Cortex of kidney (tissue), 1 donor: ENCODE measurements around the gene PLXNA4.
"Not testable (repeated sequence)": the region's sequence is repeated elsewhere in the genome, so short reads cannot be mapped to it uniquely, and the experiment has no call there.

Experiments
- DNase-seq: peaks from one replicate; lab custom pipeline; 2025; lab: John Stamatoyannopoulos, UW

The PLXNA4 gene

DNA sequence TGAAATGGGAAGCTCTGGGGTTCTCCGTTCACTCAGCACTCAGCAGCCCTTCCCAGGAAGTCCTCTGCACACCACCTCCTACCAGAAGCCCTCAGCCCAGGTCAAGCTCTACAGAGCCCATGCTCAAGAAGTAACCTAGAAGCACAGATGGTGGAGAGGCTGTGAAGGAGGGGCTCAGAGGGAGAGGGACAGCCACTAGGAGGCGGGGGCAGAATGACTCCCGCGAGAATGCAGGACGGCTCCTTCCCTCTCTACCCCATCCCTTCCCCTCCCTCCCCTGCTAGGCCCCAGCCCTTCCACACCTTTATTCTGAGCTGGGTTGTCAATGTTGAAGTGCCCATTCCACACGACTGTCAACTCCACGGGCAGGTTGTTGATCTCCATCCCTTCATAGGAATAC is 373.2 kb downstream of the PLXNA4 start:
- no peak for DNase-seq

DNA sequence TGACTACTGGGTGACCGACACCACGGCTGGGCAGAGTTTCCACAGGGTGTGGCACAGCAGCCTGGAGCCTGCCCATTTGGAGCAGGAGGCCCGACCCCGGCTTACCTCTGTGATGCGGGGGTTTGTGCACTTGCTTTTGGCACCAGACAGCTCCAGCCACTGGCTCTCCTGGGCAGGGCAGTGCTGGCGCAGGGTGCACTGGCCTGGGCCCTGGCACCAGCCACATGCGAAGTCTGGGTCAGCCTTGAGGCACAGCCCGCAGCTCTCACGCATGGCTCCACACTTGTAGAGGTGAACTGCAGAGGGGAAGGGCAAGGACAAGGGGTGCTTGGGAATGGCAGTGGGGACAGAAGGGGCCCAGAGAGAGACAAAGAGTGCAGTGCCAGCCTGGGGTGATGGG is 373.7 kb downstream of the PLXNA4 start:
- DNase-seq, result no peak

DNA sequence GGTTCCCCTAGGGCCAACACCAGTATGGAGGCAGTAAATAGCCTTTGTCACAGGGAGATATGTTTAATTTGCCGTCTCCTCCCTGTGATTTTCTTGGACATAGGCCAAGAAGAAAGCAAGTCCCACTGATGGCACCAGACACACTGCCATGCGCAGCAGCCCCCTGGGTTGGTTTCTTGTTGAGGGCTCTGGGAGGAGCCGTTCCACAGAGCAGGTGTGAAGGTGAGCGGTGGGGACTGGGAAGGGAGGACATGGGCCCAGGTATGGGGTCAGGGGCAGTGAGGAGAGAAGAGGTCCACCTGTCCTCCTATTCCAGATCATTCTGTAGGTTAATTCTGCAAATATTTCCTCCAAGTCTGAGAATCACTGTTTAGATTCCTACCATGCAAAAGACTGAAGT is 376.1 kb downstream of the PLXNA4 start:
- DNase-seq, result no peak

- DNase-seq, result no peak
Observed at GRCh38 chr7:132199626-132200025, 376.6 kb downstream of the PLXNA4 start.

- no peak for DNase-seq
Observed at GRCh38 chr7:132197772-132198171, 378.5 kb downstream of the PLXNA4 start.

DNA sequence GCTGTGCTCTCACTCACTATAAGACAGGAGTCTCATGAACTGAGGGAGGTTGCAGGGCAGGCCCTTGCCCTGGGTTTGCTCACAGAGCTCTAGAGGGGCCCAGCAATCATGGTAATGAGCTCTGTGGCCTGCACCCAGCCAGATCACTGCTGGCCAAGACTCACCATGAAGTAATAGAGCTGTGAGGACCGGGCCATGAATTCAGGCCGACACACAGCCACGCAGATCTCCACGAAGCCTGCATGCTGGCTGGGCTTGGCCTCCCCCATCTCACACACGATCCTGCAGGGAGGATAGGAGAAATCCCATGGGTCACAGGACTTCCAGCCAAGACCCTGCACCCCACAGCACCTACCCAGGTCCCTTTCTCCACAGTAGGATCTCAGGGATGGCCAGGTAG is 382.4 kb downstream of the PLXNA4 start:
- no peak for DNase-seq

GRCh38 chr7:132192809-132193208 is 383.5 kb downstream of the PLXNA4 start:
- DNase-seq, result no peak

DNA sequence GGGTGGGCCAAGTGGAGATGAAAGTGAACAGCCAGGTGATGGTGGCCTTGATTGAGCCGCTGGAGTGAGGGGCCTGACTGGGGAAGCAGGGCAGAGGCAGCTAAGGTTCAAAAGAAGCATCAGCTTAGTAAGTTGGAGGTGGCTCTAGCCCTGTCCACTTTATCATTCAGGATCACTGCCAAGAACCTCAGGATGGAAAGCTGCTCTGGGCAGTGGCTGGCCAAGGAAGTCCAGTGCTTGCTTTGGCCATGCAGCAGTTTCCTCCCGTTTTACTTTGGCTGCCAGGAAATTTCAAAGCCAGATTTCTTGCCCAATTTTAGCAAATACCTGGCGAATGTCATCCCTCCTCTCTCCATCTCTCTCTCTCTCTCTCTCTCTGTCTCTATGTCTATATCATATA is 384.9 kb downstream of the PLXNA4 start:
- DNase-seq, result no peak

GRCh38 chr7:132190683-132191082 is 385.6 kb downstream of the PLXNA4 start:
- no peak for DNase-seq

- no peak for DNase-seq
Observed at GRCh38 chr7:132189881-132190280, 386.4 kb downstream of the PLXNA4 start.

GRCh38 chr7:132187869-132188789 is 388.1 kb downstream of the PLXNA4 start:
- DNase-seq, result no peak

- DNase-seq, result no peak
Observed at GRCh38 chr7:132187391-132187790, 388.9 kb downstream of the PLXNA4 start.

- DNase-seq, result no peak
Observed at GRCh38 chr7:132185150-132185549, 391.1 kb downstream of the PLXNA4 start.

DNA sequence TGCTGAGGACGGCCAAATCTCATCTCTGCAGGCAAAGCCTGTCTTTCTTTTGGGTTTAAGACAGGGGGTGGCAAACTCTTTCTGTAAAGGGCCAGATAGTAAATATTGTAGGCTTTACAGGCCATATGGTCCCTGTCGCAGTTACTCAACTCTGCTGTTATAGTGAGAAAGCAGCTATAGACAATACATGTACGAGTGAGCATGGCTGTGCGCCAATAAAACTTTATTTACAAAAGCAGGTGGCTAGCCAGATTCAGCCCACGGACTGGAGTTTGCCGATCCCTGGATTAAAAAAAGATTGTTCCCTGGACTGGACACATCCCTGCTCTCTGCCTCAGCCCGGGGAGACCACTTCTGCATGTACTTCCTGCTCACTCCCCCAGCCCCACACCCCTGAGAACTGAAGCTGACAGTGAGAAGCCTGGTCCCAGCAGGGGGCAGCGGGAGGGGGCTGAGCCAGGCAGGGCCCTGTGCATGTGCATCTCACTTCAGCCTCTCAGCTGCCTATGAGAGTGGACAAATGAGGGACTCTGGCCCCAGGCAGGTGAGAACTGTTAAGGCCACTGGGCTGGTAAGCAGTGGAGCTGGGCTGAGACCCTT is 392.4 kb downstream of the PLXNA4 start:
- no peak for DNase-seq

DNA sequence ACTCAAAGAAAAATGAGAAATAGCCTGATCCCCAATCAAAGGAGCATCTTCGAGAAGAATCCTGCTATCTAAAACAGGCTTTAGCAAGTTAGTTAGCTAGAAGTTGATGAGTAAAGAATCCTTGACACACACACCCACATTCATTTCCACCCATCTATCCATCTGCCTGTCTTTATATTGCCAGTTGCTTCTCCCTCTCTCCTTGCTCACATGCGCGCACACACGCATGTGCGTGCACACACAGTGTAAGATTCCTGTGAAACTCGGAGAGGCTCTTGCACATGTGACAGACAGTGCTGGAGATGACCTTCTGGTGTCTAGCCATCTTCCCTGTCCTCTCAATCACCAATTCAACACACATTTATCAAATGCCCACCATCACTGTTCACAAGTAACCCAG is 393.3 kb downstream of the PLXNA4 start:
- no peak for DNase-seq

DNA sequence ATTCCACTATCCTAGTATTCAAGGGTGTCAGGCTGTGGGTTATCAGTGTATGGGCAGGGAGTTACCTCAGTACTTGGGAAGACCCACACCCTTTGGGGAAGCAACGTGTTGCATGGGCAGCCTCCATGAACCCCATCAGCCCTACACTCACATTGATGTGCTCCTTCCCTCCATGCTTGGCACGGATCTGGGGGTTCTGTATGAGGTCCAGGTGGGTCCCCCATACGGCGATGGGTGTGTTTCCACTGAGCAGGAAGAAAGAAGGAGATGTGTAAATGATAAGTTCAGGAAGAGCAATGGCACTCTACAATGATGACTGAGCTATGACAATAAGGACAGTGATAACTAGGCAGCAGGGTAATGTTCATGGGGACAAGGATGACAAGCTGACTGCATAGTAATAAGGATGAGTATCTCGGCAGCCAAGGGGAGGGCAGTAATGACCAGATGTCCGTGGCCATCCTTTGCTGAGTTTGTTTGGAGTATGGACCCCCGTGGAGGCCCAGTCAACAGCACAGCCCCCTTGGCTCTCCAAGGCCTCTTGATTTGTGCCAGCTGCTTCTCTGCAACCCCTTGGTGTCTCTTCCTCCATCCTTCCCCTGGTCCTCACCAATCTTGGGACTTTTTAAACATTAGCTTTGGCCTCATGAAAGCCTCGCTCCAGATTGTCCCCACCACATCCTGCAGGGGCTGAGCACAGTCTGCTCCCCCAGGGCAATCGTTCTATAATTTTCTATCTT is 394.2 kb downstream of the PLXNA4 start:
- no peak for DNase-seq

DNA sequence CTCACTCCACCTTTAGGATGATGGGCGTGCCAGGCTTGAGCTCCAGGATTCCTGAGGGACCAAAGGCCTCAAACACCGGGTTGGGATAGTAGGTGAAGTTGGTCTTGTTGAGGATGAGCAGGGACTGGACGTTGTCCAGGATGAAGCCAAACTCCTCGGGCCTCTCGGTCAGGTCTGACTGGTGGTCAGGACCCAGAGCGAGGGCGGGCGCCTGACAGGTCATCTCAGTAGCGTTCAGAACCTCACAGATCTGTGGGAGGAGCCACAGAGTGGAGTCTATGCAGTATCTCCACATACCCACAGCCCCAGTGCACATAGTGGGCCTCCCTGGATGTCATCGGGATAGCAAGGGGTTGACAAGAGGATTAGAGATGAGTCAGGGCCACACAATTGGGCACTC is 394.9 kb downstream of the PLXNA4 start:
- DNase-seq, result no peak

- no peak for DNase-seq
Observed at GRCh38 chr7:132180481-132180880, 395.8 kb downstream of the PLXNA4 start.

DNA sequence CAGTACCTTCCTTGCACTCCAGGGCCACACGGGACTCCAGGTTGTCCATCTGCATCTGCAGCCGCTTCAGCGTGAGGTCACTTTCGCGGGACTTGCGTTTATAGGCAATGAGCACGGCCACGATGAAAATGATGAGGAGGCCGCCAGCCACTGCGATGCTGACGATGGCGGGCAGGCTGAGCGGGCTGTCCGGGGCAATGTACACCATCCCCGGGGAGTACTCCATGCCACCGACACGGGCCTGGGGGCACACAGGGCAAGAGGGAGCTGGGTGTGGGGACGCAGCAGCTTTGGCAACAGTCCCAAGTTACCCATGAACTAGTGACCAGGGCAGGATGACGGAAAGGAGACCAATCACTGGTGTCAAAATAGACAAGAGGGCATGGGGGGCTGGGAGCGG is 396.6 kb downstream of the PLXNA4 start:
- DNase-seq, result no peak

- no peak for DNase-seq
Observed at GRCh38 chr7:132179080-132179430, 397.2 kb downstream of the PLXNA4 start.

DNA sequence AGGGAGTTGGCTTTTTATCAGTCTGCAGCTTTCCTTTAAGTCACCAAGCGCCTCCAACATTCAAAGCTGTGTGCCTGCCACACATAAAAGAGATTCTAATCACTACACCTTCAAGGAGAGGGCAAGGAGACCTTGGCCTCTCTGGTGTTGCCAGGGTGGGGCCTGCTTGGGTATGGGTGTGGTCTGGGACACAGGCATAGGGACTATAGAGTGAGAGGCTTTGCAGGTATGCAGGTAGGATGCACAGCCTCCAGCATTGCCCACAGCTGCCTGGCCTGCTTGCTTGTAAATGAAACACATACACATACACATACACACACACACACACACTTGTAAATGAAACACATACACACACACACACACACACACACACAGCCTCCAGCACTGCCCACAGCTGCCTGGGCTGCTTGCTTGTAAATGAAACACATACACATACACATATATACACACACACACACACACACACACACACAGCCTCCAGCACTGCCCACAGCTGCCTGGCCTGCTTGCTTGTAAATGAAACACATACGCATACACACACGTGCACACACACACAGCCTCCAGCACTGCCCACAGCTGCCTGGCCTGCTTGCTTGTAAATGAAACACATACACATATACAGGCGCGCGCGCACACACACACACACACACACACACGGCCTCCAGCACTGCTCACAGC is 397.7 kb downstream of the PLXNA4 start:
- not testable (repeated sequence) for DNase-seq

DNA sequence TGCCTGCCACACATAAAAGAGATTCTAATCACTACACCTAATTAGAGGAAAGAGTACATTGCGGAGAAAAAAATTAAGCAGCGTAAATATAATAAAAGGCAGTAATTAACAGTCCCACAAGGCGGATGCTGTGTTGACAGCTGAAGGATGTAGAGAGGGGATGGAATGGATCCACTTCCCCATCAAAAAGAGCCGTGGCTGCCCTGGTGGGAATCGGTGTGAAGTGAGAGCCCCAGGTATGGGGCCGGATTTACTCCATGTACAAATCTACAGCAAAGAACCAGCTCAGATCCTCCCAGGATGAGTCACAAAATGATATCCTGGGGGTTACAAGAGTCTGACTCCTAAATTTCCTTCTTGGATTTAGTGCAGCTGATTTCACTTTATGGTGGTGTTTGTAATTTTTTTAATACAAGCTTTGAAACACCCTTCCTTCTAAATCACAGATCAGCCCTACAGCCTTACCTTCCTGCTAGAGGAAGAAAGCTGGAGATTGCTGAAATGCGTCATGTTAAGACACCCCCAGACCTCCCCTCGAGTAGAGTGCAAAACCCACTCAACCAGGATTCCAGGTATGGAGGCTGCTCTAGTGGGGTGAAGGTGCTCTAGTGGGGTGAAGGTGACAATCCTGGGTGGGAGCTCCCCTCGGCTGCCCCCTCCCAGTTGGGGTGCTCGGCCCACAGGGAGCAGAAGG is 398.4 kb downstream of the PLXNA4 start:
- DNase-seq, result no peak
